ENCODE data around the gene PRR11. TPM values are rescaled to one million over a fixed set of nuclear protein-coding genes. Genes with fewer than 3 reads are reported as not detected.
"Not testable (repeated sequence)": the region's sequence is repeated elsewhere in the genome, so short reads cannot be mapped to it uniquely, and the experiment has no call there.

The PRR11 gene
- total RNA-seq, 1 experiment from 2014 or later: 32.5 TPM

GRCh38 chr17:59151591-59151990 lies 4.0 kb upstream of the PRR11 start:
- no peak for DNase-seq (ENCODE audit: low spot score)

GRCh38 chr17:59152925-59153324 lies 2.6 kb upstream of the PRR11 start:
- DNase-seq (ENCODE audit: low spot score): no peak

GRCh38 chr17:59154292-59154720 lies 1.2 kb upstream of the PRR11 start:
- peak; percentile 50 for DNase-seq (ENCODE audit: low spot score)

GRCh38 chr17:59154721-59155438 lies 666 bp upstream of the PRR11 start, which contains the start of gene SKA2:
SKA2 (minus strand) TSS chr17:59155186; CDS start chr17:59155163, 23 bp downstream.
- no peak for DNase-seq (ENCODE audit: low spot score)

GRCh38 chr17:59160157-59161025 lies 4.8 kb downstream of the PRR11 start:
- no peak for DNase-seq (ENCODE audit: low spot score)

- DNase-seq (ENCODE audit: low spot score): no peak
Observed at GRCh38 chr17:59161477-59161876, 5.9 kb downstream of the PRR11 start.

- peak; percentile 51 for DNase-seq (ENCODE audit: low spot score)
Observed at GRCh38 chr17:59165933-59166342, 10.4 kb downstream of the PRR11 start.

- peak; percentile 56 for DNase-seq (ENCODE audit: low spot score)
Observed at GRCh38 chr17:59167571-59168001, 12.0 kb downstream of the PRR11 start.

- DNase-seq (ENCODE audit: low spot score): no peak
Observed at GRCh38 chr17:59172436-59173004, 17.0 kb downstream of the PRR11 start.

- DNase-seq (ENCODE audit: low spot score): no peak
Observed at GRCh38 chr17:59174671-59175070, 19.1 kb downstream of the PRR11 start.

GRCh38 chr17:59175076-59175475 lies 19.5 kb downstream of the PRR11 start:
- no peak for DNase-seq (ENCODE audit: low spot score)

- no peak for DNase-seq (ENCODE audit: low spot score)
Observed at GRCh38 chr17:59178266-59178985, 22.9 kb downstream of the PRR11 start.

- not testable (repeated sequence) for DNase-seq (ENCODE audit: low spot score)
Observed at GRCh38 chr17:59179601-59180000, 24.1 kb downstream of the PRR11 start.

GRCh38 chr17:59180626-59181025 lies 25.1 kb downstream of the PRR11 start:
- no peak for DNase-seq (ENCODE audit: low spot score)

- no peak for DNase-seq (ENCODE audit: low spot score)
Observed at GRCh38 chr17:59181481-59181880, 25.9 kb downstream of the PRR11 start.

- no peak for DNase-seq (ENCODE audit: low spot score)
Observed at GRCh38 chr17:59185997-59186396, 30.5 kb downstream of the PRR11 start.

- DNase-seq (ENCODE audit: low spot score): no peak
Observed at GRCh38 chr17:59186850-59187249, 31.3 kb downstream of the PRR11 start.

GRCh38 chr17:59190806-59191205 lies 35.3 kb downstream of the PRR11 start:
- no peak for DNase-seq (ENCODE audit: low spot score)

GRCh38 chr17:59193336-59193862 lies 37.9 kb downstream of the PRR11 start:
- no peak for DNase-seq (ENCODE audit: low spot score)

GRCh38 chr17:59199398-59199797 lies 43.9 kb downstream of the PRR11 start:
- DNase-seq (ENCODE audit: low spot score): no peak

- no peak for DNase-seq (ENCODE audit: low spot score)
Observed at GRCh38 chr17:59202320-59202719, 46.8 kb downstream of the PRR11 start.

All from A172 (cell line).